ENCODE measurements around the gene IRX4. TPM values are rescaled to one million over a fixed set of nuclear protein-coding genes. Genes with fewer than 3 reads are reported as not detected.

Gene IRX4
- total and polyA plus RNA-seq, 12 donors: 0.03 TPM; not detected in 11

DNA sequence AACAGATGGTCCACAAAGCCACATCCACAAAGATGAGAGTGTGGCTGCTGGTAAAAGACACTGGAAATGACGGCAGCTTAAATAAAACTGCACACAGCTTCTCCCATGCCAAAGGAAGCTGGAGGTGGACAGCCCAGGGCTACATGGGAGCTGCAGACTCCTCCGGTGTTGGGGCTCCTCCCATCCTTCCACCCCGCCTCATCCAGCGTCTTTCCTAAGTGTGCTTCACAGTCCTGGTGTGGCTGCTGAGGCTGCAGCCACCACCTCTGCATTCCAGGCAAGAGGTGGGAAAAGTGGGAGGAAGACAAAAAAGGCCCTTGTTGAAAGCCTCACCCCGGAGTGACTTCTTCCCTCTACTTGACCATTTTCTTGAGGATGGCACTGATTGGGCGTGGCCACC is 37.0 kb upstream of the IRX4 start:
- intact Hi-C loops (cut with DNase I): no loop called here
- no peak overlapping the region for H3K27ac ChIP-seq
- H3K9me3 ChIP-seq (replicated peaks in 1 of 3): no peaks in the 10 kb centered on the region
- H3K27me3 ChIP-seq: no peaks in the 10 kb centered on the region
- no peaks in the 10 kb centered on the region for H3K4me1 ChIP-seq (replicated peaks in 1 of 2)
- WGBS, 4 donors: 78 to 86% (median 80%) methylated on average over 6 of the region's 6 CpGs
- no peaks in the 10 kb centered on the region for H3K36me3 ChIP-seq (replicated peaks in 1 of 2)
- TF ChIP-seq, protein P1, sequence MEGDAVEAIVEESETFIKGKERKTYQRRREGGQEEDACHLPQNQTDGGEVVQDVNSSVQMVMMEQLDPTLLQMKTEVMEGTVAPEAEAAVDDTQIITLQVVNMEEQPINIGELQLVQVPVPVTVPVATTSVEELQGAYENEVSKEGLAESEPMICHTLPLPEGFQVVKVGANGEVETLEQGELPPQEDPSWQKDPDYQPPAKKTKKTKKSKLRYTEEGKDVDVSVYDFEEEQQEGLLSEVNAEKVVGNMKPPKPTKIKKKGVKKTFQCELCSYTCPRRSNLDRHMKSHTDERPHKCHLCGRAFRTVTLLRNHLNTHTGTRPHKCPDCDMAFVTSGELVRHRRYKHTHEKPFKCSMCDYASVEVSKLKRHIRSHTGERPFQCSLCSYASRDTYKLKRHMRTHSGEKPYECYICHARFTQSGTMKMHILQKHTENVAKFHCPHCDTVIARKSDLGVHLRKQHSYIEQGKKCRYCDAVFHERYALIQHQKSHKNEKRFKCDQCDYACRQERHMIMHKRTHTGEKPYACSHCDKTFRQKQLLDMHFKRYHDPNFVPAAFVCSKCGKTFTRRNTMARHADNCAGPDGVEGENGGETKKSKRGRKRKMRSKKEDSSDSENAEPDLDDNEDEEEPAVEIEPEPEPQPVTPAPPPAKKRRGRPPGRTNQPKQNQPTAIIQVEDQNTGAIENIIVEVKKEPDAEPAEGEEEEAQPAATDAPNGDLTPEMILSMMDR (IDR thresholded peaks at IDR 0.05): no peak
- TF ChIP-seq POLR2A (IDR thresholded peaks at IDR 0.05): no peak
- DNase-seq: no peak
- H3K4me3 ChIP-seq: no peak overlapping the region

DNA sequence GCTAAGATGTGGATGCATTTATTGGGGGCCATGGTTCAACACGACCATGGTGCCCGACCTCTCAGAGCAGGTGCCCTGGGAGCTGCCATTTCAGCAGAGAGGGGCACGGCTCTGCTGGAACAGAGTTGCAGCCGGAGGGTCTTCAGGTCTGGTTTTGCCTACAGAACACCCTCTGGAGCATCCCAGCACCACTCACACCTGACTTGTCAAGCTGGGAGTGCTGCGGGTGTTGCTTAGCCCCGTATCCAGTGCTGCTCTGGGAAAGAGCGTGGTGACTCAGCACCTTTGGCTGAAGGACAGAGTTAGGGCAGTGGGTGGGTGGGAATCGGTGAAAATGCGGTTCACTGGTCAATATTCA is 36.5 kb upstream of the IRX4 start:
- H3K27me3 ChIP-seq: no peaks in the 10 kb centered on the region
- 77 to 86% (median 78%) methylated on average over 9 of the region's 9 CpGs for WGBS, 4 donors

DNA sequence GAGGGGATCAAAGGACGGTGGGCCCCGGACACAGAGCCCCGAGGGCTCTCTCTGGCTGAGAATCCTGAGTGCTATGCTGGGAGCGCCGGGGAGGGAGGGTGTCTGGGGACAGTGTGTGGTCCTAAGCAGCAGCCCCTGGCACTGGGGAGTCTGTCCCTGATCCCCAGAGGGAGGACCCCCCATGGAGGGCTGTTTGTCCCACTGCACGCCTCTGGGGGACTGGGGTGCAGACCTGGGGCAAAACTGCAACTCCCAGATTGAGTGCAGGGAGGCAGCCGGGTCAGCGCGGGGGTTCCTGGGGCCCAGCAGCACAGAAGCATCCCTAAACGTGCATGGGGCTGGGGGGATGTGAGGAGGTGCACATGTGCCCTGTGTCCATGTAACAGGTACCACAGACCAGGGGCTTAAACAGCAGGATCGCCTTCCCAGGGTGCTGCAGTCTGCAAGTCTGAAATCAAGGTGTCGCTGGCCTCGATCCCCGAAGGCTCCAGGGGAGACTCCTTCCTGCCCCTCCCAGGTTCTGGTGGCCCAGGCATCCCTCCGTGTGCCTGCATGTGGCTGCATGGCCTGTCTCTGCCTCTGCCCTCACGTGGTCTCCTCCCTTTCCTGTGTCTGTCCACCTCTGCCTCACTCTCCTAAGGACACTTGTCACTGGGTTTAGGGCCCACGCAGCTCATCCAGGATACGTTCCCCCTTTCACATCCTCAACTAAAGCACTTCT is 35.9 kb upstream of the IRX4 start:
- no peaks in the 10 kb centered on the region for H3K36me3 ChIP-seq (replicated peaks in 1 of 2)
- H3K9me3 ChIP-seq (replicated peaks in 1 of 3): no peaks in the 10 kb centered on the region
- no peak overlapping the region for H3K27ac ChIP-seq
- no peak for DNase-seq
- no peaks in the 10 kb centered on the region for H3K4me1 ChIP-seq (replicated peaks in 1 of 2)
- no peak overlapping the region for H3K4me3 ChIP-seq
- TF ChIP-seq, protein P1 (IDR thresholded peaks at IDR 0.05): no peak
- TF ChIP-seq POLR2A (IDR thresholded peaks at IDR 0.05): no peak
- 62 to 72% (median 71%) methylated on average over 11 to 18 of the region's 18 CpGs for WGBS, 4 donors
- intact Hi-C loops (cut with DNase I): no loop called here
- H3K27me3 ChIP-seq: no peaks in the 10 kb centered on the region

More for the DNA sequence above, 36.5 kb upstream of the IRX4 start:
- Histone ChIP-seq H3K9me3 (replicated peaks in 1 of 3) (no peaks in the 10 kb centered on the region), H3K4me3 (no peak overlapping the region), H3K4me1 (replicated peaks in 1 of 2) (no peaks in the 10 kb centered on the region), H3K36me3 (replicated peaks in 1 of 2) (no peaks in the 10 kb centered on the region), H3K27ac (no peak overlapping the region)
- no peak for DNase-seq
- TF ChIP-seq, protein P1 (IDR thresholded peaks at IDR 0.05): no peak
- TF ChIP-seq POLR2A (IDR thresholded peaks at IDR 0.05): no peak
- intact Hi-C loops (cut with DNase I): no loop called here

DNA sequence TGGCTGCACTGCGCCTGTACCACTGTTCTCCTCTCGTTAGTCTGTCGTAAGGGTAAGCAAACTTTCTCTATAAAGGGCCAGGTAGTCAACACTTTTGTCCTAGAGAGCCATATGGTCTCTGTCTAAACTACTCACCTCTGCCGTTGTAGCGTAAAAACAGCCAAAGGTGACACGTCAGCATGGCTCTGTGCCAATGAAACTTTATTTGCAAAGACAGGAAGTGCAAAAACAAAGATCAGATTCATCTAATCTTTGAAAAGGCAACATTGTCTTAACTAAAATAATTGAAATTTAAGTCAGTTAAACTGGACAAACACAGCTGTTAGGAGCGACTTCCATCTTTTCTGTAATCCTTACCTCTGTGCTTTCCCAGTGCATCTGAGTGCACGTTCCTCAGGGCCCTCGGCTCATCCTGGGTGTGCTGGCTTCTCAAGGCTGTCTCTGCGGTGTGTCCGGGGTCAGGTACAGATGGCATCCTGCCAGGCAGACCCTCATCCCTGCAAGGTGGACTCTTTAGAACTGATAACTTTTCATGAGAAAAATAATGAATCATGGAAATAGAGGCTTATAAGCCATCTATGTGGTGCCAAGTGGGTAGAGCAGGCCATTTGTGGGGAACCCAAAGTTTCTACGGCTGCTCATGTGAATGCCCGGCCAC is 35.2 kb upstream of the IRX4 start:
- TF ChIP-seq, protein P1 (IDR thresholded peaks at IDR 0.05): no peak
- no peak for TF ChIP-seq POLR2A (IDR thresholded peaks at IDR 0.05)
- intact Hi-C loops (cut with DNase I): no loop called here
- H3K9me3 ChIP-seq (replicated peaks in 1 of 3): no peaks in the 10 kb centered on the region
- H3K27ac ChIP-seq: no peak overlapping the region
- no peaks in the 10 kb centered on the region for H3K4me1 ChIP-seq (replicated peaks in 1 of 2)
- no peak overlapping the region for H3K4me3 ChIP-seq
- 52 to 61% (median 59%) methylated on average over 13 of the region's 13 CpGs for WGBS, 4 donors
- H3K36me3 ChIP-seq (replicated peaks in 1 of 2): no peaks in the 10 kb centered on the region
- DNase-seq: no peak
- H3K27me3 ChIP-seq: no peaks in the 10 kb centered on the region

All from adrenal gland (tissue), 12 donors.